GM23338 (cell line): ENCODE measurements around the gene CRYL1. TPM values are rescaled to one million over a fixed set of nuclear protein-coding genes. Genes with fewer than 3 reads are reported as not detected.

Source experiments
- ATAC-seq: fragments of 200-7000 bp; cut with Tn5 transposase; 3 replicates; pipeline ENCODE4 v1.9.1; 2020
- DNase-seq: peaks from one replicate; pipeline ENCODE4 v3.0.0-alpha.2; 2015; ENCODE audit warnings: low spot score
- H2AFZ ChIP-seq: fragments of 200-600 bp; sonication (generic); 2 replicates; pipeline ENCODE4 v1.8.0; 2016; ENCODE audit warnings: antibody characterized with exemption, mild to moderate bottlenecking, moderate library complexity
- H3F3A ChIP-seq: fragments of 200-600 bp; sonication (generic); replicated peaks from 2 replicates; pipeline ENCODE4 v1.8.0; 2017; ENCODE audit warnings: antibody characterized with exemption, mixed run types, low read depth
- H3K27ac ChIP-seq: fragments of 200-600 bp; sonication (generic); 2 replicates; pipeline ENCODE4 v1.6.1; 2016; ENCODE audit warnings: low read depth
- H3K27me3 ChIP-seq: fragments of 200-600 bp; sonication (generic); 2 replicates; pipeline ENCODE4 v1.8.0; 2016; ENCODE audit warnings: mild to moderate bottlenecking, mixed run types, moderate library complexity; ENCODE audit not compliant: insufficient read depth
- H3K36me3 ChIP-seq: fragments of 200-600 bp; sonication (generic); 2 replicates; pipeline ENCODE4 v1.8.0; 2016; ENCODE audit warnings: mild to moderate bottlenecking; ENCODE audit not compliant: insufficient read depth
- H3K4me1 ChIP-seq: fragments of 200-600 bp; sonication (generic); 2 replicates; pipeline ENCODE4 v1.8.0; 2016; ENCODE audit warnings: mild to moderate bottlenecking, moderate library complexity; ENCODE audit not compliant: insufficient read depth
- H3K4me2 ChIP-seq: fragments of 200-600 bp; sonication (generic); 2 replicates; pipeline ENCODE4 v1.7.1; 2017; ENCODE audit warnings: mixed run types
- H3K4me3 ChIP-seq: fragments of 200-600 bp; sonication (generic); 2 replicates; pipeline ENCODE4 v1.6.1; 2016; ENCODE audit warnings: mixed run types
- H3K79me2 ChIP-seq: fragments of 200-600 bp; sonication (generic); replicated peaks from 2 replicates; pipeline ENCODE4 v1.8.0; 2017; ENCODE audit warnings: mild to moderate bottlenecking; ENCODE audit not compliant: insufficient read depth
- H3K9me2 ChIP-seq: fragments of 200-600 bp; sonication (generic); 2 replicates; pipeline ENCODE4 v1.8.0; 2017; ENCODE audit not compliant: insufficient read depth
- H4K20me1 ChIP-seq: fragments of 200-600 bp; sonication (generic); replicated peaks from 2 replicates; pipeline ENCODE4 v1.8.0; 2017; ENCODE audit warnings: mild to moderate bottlenecking; ENCODE audit not compliant: insufficient read depth
- H3K27ac Mint-ChIP-seq: 2 replicates; pipeline ENCODE4 v1.8.0; 2020; ENCODE audit warnings: inconsistent platforms, mild to moderate bottlenecking, moderate library complexity, mixed read lengths
- H3K27me3 Mint-ChIP-seq: 3 replicates; pipeline ENCODE4 v1.8.0; 2022; ENCODE audit warnings: low read depth, mild to moderate bottlenecking, moderate library complexity, mixed read lengths, inconsistent platforms; ENCODE audit not compliant: insufficient read depth, poor library complexity
- H3K36me3 Mint-ChIP-seq: 3 replicates; pipeline ENCODE4 v1.8.0; 2021; ENCODE audit warnings: low read depth, mild to moderate bottlenecking, inconsistent platforms, moderate library complexity, mixed read lengths
- H3K4me1 Mint-ChIP-seq: 3 replicates; pipeline ENCODE4 v1.8.0; 2020; ENCODE audit warnings: mild to moderate bottlenecking, inconsistent platforms, mixed read lengths
- H3K4me3 Mint-ChIP-seq: 3 replicates; pipeline ENCODE4 v1.8.0; 2021; ENCODE audit warnings: moderate library complexity, mild to moderate bottlenecking, inconsistent platforms, mixed read lengths
- H3K9me3 Mint-ChIP-seq: 3 replicates; pipeline ENCODE4 v1.8.0; 2020; ENCODE audit warnings: moderate library complexity, mild to moderate bottlenecking, inconsistent platforms, mixed read lengths
- CREB1 ChIP-seq: fragments of 250-450 bp; sonication (Bioruptor Pico); IDR thresholded peaks from 2 replicates; pipeline ENCODE4 v1.5.0; 2020; ENCODE audit warnings: low read depth, mild to moderate bottlenecking, moderate library complexity
- EZH2 ChIP-seq: fragments of 200-600 bp; sonication (generic); IDR thresholded peaks from one replicate; pipeline ENCODE4 v1.8.0; 2017; ENCODE audit warnings: antibody characterized with exemption, mild to moderate bottlenecking, low read depth; ENCODE audit not compliant: unreplicated experiment
- JUNB ChIP-seq: IDR thresholded peaks from one replicate; pipeline ENCODE4 v1.6.1; 2016; ENCODE audit warnings: antibody characterized with exemption; ENCODE audit not compliant: unreplicated experiment
- NANOG ChIP-seq: IDR thresholded peaks from 2 replicates; pipeline ENCODE4 v1.6.1; 2016; ENCODE audit warnings: antibody characterized with exemption, borderline replicate concordance
- POLR2AphosphoS5 ChIP-seq: IDR thresholded peaks from 2 replicates; pipeline ENCODE4 v1.6.1; 2016; ENCODE audit warnings: antibody characterized with exemption, low read depth
- REST ChIP-seq: IDR thresholded peaks from one replicate; pipeline ENCODE4 v1.6.1; 2018; ENCODE audit warnings: antibody characterized with exemption; ENCODE audit not compliant: unreplicated experiment
- STAT1 ChIP-seq: IDR thresholded peaks from one replicate; pipeline ENCODE4 v1.6.1; 2016; ENCODE audit warnings: antibody characterized with exemption; ENCODE audit not compliant: unreplicated experiment
- ZNF331 ChIP-seq: fragments of 250-450 bp; sonication (Bioruptor Pico); IDR thresholded peaks from 2 replicates; pipeline ENCODE4 v1.5.0; 2020; ENCODE audit warnings: low read depth, mild to moderate bottlenecking, moderate library complexity
- polyA plus RNA-seq: library from polyadenylated mRNA; unstranded; fragments of >200 nt; fragmentation: Nextera tagmentation; extraction: Ambion mirVana; gene quantifications from 2 replicates; pipeline ENCODE4 v1.2.1, GENCODE V29; 2016
- total RNA-seq: library from RNA; depleted of rRNA; stranded (reverse); fragments of >200 nt; shearing (Covaris generic); gene quantifications from 2 replicates; pipeline ENCODE4 v1.2.3, GENCODE V29; 2014
- TF ChIP-seq, protein P1 (sequence below), 2 experiments: fragments of 200-600 bp in 1 of 2; sonication (generic) in 1 of 2; conservative IDR thresholded peaks; 2 replicates each; pipeline versions ENCODE4 v1.5.1 to v1.6.1; 2016 to 2017; ENCODE audit warnings: antibody characterized with exemption in 2 of 2, low read depth in 2 of 2, mild to moderate bottlenecking in 2 of 2, moderate library complexity in 1 of 2
- TF ChIP-seq, protein P2 (sequence below): fragments of 250-450 bp; sonication (Bioruptor Pico); IDR thresholded peaks from 2 replicates; pipeline ENCODE4 v1.5.0; 2020; ENCODE audit warnings: mild to moderate bottlenecking, moderate library complexity

The CRYL1 gene
- total and polyA plus RNA-seq, 2 experiments from 2014 or later = 2.2 to 2.6 TPM

DNA sequence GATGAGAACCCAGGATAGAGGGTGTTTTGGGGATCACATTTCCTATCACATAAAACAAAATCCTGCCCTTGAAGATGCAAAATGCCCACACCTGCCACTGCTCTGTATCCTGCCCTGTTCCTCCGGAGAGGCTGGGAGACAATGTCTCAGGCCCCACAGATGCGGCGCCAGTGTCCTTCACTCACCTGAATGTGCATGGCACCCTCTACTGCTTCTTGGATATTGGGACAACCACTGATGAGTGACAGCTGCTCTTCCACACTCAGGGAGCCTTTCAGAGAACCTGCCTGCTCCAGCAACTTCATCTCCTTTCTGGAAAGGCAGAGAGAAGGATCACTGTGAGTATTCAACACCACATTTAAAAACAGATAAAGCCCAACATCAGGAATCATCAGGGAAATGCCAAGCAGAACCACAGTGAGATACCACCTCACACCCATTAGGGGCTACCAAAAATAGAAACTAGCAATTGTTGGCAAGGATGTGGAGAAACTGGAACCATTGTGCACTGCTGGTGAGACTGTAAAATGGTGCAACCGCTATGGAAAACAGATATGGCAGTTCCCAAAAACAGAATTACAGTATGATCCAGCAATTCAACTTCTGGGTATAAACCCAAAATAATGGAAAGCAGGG is 36.4 kb downstream of the CRYL1 start:
- Histone ChIP-seq H3K79me2 (no peaks in the 10 kb centered on the region), H3F3A (no peaks in the 10 kb centered on the region), H2AFZ (no peak overlapping the region), H3K4me2 (no peak overlapping the region), H4K20me1 (no peaks in the 10 kb centered on the region), H3K27me3 (no peaks in the 10 kb centered on the region), H3K36me3 (no peaks in the 10 kb centered on the region), H3K27ac (no peak overlapping the region), H3K4me1 (no peaks in the 10 kb centered on the region), H3K9me2 (no peaks in the 10 kb centered on the region), H3K4me3 (no peak overlapping the region)
- no peaks in the 10 kb centered on the region for H3K36me3 Mint-ChIP-seq
- ATAC-seq = no peak; the same call in 2 of the 3 replicates
- no peak overlapping the region for H3K4me3 Mint-ChIP-seq
- H3K27ac Mint-ChIP-seq = no peak overlapping the region
- DNase-seq = no peak
- H3K27me3 Mint-ChIP-seq = peaks cover 3% of the 10 kb centered on the region
- no peaks in the 10 kb centered on the region for H3K9me3 Mint-ChIP-seq
- peaks cover 2% of the 10 kb centered on the region; the same call in 1 of the 3 replicates for H3K4me1 Mint-ChIP-seq
- TF ChIP-seq POLR2AphosphoS5 = no peak
- TF ChIP-seq, protein P1, sequence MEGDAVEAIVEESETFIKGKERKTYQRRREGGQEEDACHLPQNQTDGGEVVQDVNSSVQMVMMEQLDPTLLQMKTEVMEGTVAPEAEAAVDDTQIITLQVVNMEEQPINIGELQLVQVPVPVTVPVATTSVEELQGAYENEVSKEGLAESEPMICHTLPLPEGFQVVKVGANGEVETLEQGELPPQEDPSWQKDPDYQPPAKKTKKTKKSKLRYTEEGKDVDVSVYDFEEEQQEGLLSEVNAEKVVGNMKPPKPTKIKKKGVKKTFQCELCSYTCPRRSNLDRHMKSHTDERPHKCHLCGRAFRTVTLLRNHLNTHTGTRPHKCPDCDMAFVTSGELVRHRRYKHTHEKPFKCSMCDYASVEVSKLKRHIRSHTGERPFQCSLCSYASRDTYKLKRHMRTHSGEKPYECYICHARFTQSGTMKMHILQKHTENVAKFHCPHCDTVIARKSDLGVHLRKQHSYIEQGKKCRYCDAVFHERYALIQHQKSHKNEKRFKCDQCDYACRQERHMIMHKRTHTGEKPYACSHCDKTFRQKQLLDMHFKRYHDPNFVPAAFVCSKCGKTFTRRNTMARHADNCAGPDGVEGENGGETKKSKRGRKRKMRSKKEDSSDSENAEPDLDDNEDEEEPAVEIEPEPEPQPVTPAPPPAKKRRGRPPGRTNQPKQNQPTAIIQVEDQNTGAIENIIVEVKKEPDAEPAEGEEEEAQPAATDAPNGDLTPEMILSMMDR (conservative IDR thresholded peaks at IDR 0.05; ENCODE audit: low read depth in 2 of 2) = peak in 1 of 2 experiments; percentile 49; a peak in 2 of 4 replicates

DNA sequence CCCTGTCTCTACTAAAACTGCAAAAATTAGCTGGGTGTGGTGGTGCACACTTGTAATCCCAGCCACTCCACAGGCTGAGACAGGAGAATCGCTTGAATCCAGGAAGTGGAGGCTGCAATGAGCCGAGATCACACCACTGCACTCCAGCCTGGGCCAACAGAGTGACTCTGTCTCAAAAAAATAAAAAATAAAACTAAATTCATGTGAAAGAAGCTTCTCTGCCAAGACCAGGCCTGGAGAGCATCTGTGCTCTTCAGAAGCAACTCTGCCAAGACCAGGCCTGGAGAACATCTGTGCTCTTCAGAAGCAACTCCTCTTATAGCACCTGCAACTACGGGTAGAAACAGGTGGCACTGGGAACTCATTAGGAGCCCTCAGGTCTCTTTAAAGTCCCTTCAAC is 37.7 kb downstream of the CRYL1 start:
- no peaks in the 10 kb centered on the region for H3K79me2 ChIP-seq
- H2AFZ ChIP-seq = no peak overlapping the region
- Mint-ChIP-seq H3K27ac (no peak overlapping the region), H3K4me3 (no peak overlapping the region), H3K36me3 (no peaks in the 10 kb centered on the region), H3K9me3 (no peaks in the 10 kb centered on the region), H3K4me1 (peaks cover 2% of the 10 kb centered on the region; the same call in 1 of the 3 replicates), H3K27me3 (peaks cover 3% of the 10 kb centered on the region)
- no peaks in the 10 kb centered on the region for H4K20me1 ChIP-seq
- H3K4me2 ChIP-seq = no peak overlapping the region
- H3K27me3 ChIP-seq = no peaks in the 10 kb centered on the region
- DNase-seq (no peak), ATAC-seq (no peak)
- no peaks in the 10 kb centered on the region for H3K9me2 ChIP-seq
- H3F3A ChIP-seq = no peaks in the 10 kb centered on the region
- no peak overlapping the region for H3K4me3 ChIP-seq
- no peak overlapping the region for H3K27ac ChIP-seq
- no peaks in the 10 kb centered on the region for H3K36me3 ChIP-seq
- peaks cover under 1% of the 10 kb centered on the region; the same call in 1 of the 2 replicates for H3K4me1 ChIP-seq
- TF ChIP-seq NANOG (no peak), EZH2 (no peak), POLR2AphosphoS5 (no peak), JUNB (no peak), ZNF331 (no peak), REST (no peak), CREB1 (CRISPR knock-in tag) (no peak), STAT1 (no peak)
- TF ChIP-seq, protein P2, sequence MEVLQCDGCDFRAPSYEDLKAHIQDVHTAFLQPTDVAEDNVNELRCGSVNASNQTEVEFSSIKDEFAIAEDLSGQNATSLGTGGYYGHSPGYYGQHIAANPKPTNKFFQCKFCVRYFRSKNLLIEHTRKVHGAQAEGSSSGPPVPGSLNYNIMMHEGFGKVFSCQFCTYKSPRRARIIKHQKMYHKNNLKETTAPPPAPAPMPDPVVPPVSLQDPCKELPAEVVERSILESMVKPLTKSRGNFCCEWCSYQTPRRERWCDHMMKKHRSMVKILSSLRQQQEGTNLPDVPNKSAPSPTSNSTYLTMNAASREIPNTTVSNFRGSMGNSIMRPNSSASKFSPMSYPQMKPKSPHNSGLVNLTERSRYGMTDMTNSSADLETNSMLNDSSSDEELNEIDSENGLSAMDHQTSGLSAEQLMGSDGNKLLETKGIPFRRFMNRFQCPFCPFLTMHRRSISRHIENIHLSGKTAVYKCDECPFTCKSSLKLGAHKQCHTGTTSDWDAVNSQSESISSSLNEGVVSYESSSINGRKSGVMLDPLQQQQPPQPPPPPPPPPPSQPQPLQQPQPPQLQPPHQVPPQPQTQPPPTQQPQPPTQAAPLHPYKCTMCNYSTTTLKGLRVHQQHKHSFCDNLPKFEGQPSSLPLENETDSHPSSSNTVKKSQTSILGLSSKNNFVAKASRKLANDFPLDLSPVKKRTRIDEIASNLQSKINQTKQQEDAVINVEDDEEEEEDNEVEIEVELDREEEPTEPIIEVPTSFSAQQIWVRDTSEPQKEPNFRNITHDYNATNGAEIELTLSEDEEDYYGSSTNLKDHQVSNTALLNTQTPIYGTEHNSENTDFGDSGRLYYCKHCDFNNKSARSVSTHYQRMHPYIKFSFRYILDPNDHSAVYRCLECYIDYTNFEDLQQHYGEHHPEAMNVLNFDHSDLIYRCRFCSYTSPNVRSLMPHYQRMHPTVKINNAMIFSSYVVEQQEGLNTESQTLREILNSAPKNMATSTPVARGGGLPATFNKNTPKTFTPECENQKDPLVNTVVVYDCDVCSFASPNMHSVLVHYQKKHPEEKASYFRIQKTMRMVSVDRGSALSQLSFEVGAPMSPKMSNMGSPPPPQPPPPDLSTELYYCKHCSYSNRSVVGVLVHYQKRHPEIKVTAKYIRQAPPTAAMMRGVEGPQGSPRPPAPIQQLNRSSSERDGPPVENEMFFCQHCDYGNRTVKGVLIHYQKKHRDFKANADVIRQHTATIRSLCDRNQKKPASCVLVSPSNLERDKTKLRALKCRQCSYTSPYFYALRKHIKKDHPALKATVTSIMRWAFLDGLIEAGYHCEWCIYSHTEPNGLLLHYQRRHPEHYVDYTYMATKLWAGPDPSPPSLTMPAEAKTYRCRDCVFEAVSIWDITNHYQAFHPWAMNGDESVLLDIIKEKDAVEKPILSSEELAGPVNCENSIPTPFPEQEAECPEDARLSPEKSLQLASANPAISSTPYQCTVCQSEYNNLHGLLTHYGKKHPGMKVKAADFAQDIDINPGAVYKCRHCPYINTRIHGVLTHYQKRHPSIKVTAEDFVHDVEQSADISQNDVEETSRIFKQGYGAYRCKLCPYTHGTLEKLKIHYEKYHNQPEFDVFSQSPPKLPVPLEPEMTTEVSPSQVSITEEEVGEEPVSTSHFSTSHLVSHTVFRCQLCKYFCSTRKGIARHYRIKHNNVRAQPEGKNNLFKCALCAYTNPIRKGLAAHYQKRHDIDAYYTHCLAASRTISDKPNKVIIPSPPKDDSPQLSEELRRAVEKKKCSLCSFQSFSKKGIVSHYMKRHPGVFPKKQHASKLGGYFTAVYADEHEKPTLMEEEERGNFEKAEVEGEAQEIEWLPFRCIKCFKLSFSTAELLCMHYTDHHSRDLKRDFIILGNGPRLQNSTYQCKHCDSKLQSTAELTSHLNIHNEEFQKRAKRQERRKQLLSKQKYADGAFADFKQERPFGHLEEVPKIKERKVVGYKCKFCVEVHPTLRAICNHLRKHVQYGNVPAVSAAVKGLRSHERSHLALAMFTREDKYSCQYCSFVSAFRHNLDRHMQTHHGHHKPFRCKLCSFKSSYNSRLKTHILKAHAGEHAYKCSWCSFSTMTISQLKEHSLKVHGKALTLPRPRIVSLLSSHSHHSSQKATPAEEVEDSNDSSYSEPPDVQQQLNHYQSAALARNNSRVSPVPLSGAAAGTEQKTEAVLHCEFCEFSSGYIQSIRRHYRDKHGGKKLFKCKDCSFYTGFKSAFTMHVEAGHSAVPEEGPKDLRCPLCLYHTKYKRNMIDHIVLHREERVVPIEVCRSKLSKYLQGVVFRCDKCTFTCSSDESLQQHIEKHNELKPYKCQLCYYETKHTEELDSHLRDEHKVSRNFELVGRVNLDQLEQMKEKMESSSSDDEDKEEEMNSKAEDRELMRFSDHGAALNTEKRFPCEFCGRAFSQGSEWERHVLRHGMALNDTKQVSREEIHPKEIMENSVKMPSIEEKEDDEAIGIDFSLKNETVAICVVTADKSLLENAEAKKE = no peak
